HL-60/S4 treated with retinoic acid at 250 ng/mL for 4 days and 3 days (cell line): ENCODE data around the gene GPR63.
"Not testable (repeated sequence)": the region's sequence is repeated elsewhere in the genome, so short reads cannot be mapped to it uniquely, and the experiment has no call there.

Experiments used
- in situ Hi-C: fragments of 300-500 bp; cut with MboI; formaldehyde crosslinking; loops from 2 replicates; pipeline ENCODE4 v1.7.0; 2022; ENCODE audit warnings: low sequenced_read_pairs

Gene GPR63, protein sequence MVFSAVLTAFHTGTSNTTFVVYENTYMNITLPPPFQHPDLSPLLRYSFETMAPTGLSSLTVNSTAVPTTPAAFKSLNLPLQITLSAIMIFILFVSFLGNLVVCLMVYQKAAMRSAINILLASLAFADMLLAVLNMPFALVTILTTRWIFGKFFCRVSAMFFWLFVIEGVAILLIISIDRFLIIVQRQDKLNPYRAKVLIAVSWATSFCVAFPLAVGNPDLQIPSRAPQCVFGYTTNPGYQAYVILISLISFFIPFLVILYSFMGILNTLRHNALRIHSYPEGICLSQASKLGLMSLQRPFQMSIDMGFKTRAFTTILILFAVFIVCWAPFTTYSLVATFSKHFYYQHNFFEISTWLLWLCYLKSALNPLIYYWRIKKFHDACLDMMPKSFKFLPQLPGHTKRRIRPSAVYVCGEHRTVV

GRCh38 chr6:96837081-96837971, at the start of gene GPR63:
Gene GPR63 (minus strand): TSS chr6:96837477. CDS start chr6:96799731, 37,746 bp downstream.
- in situ Hi-C loops: no loop called here

GRCh38 chr6:96886519-96886918, 49.2 kb upstream of the GPR63 start:
- in situ Hi-C loops: no loop called here

DNA sequence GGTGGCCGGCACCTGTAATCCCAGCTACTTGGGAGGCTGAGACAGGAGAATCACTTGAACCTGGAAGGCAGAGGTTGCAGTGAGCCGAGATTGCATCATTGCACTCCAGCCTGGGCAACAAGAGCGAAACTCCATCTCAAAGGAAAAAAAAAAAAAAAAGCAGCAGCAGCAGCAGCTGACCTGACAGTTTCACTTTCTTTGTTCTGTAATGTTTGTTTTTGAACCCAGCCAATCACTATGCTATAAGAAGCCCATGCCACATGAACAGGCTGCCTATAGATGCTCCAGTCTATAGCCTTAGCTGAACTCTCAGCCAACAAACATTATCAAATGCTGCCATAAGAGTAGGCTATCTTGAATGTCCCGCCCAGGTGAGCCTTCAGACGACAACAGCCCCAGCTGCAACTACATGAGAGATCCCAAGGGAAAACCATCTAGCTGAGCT, 47.9 kb upstream of the GPR63 start:
- in situ Hi-C loops: not testable (repeated sequence)

DNA sequence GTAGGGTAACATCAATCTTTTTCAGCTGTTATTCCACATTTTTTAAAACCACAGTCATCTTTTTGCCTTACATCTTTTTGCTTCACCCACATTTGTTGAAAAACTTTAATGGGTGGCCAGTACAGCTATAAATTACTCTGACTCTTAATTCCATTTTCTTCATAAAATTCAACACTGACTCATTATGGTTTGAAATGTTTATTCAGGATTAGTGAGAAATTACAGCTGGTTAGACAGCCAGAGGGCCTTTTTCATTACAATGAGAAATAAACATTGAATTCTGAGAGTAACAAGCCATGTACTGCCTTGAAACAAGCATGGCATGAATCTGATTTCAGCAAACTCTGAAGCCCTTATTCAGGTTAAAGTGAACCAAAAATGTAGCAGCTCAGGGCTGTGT, 40.9 kb upstream of the GPR63 start:
- in situ Hi-C loops: no loop called here

- in situ Hi-C loops: no loop called here
These were observed 39.7 kb upstream of the GPR63 start for GRCh38 chr6:96876886-96877545.

GRCh38 chr6:96872976-96873375, 35.7 kb upstream of the GPR63 start:
- in situ Hi-C loops: no loop called here

DNA sequence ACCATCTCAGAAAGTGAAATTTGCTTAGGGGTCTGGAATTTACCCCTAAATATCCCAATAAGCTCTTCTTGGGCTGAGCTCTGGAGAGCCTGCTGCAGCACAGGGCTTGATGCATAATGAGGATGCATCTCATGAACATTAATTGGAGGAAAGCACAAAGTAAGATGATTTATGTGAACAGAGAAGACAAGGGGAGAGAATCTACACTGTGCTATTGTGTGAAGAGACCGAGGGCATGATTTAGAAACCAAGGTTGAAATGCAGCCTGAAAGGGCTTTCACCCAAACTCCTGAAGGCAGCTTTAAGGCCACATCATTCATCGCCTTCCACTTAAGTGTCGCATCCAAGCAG, 27.8 kb upstream of the GPR63 start:
- in situ Hi-C loops: no loop called here

- in situ Hi-C loops: no loop called here
These were observed 27.2 kb upstream of the GPR63 start for GRCh38 chr6:96864216-96865054.

DNA sequence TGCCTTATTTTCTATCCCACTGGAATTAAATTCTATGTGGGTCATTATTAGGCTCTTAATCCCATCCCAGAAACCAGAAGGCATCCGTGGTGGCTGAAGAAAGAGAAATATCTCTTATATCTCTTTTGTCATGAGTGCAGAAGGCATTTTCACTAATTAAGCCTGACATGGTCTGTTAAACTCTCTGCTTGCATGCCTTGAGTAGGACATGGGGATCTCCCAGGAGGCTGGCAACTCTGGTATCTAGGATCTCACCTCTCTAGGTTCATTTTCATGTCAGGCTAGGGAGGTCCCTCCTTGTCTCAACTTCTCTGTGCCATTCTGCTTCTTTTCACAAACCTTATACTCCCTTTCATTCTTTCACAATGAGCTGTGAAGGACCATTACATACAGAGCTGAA, 25.3 kb upstream of the GPR63 start:
- in situ Hi-C loops: no loop called here

GRCh38 chr6:96861588-96861987, 24.3 kb upstream of the GPR63 start:
- in situ Hi-C loops: no loop called here

DNA sequence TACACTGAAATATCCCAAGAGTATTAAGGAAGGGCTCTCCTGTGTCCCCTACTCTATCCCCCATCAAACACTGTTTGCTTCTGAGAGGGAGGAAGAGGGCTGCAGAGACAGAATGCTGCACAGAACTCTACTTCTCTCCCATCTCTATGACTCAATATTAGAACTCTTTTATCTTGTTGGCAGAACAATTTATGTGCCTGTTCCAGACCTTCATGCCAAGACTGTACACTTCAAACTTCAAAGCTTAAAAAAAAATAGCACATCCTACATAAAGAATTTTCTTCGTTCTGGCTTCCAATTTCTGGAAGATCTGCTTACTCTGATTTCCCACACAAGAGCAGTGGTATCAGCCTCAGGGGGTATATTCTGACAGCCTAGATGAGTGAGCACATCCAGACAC, 19.6 kb upstream of the GPR63 start:
- in situ Hi-C loops: no loop called here

- in situ Hi-C loops: no loop called here
These were observed 15.8 kb upstream of the GPR63 start for GRCh38 chr6:96853083-96853482.

- in situ Hi-C loops: no loop called here
These were observed 15.3 kb upstream of the GPR63 start for GRCh38 chr6:96852605-96853004.

DNA sequence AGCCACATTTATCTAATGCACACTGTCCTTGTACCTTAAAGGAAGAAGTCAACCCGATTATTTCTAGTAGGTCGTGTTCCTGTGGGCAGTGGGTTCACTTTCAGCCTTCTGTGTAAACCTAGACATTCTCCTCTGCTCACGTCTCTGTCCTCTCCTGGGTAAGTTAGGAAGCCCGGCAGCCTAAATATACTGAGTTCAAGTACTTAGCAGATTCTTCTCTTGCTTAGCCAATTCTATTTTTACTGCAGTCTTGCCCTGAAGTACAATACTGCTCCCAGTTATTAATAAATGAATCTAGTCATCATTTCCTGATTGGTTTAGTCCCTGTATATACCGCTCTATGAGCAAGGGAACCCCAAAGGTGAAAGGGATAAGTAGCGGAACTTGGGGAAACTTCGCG, 14.6 kb upstream of the GPR63 start:
- in situ Hi-C loops: no loop called here

DNA sequence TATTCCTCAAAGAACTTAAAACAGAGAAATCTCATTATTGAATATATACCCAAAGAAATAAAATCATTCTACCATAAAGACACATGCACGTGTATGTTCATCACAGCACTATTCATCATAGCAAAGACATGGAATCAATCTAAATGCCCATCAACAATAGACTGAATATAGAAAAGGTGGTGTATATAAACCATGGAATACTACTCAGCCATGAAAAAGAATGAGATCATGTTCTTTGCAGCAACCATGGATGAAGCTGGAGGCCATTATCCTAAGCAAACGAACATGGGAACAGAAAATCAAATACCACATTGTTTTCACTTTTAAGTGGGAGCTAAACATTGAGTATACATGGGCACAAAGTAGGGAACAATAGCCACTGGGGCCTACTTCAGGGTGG, 12.3 kb upstream of the GPR63 start:
- in situ Hi-C loops: no loop called here

GRCh38 chr6:96844530-96844929, 7.3 kb upstream of the GPR63 start:
- in situ Hi-C loops: no loop called here

GRCh38 chr6:96841345-96841744, 4.1 kb upstream of the GPR63 start:
- in situ Hi-C loops: no loop called here

- in situ Hi-C loops: no loop called here
These were observed 621 bp downstream of the GPR63 start for GRCh38 chr6:96836631-96837080.

GRCh38 chr6:96834070-96834469, 3.2 kb downstream of the GPR63 start:
- in situ Hi-C loops: no loop called here

DNA sequence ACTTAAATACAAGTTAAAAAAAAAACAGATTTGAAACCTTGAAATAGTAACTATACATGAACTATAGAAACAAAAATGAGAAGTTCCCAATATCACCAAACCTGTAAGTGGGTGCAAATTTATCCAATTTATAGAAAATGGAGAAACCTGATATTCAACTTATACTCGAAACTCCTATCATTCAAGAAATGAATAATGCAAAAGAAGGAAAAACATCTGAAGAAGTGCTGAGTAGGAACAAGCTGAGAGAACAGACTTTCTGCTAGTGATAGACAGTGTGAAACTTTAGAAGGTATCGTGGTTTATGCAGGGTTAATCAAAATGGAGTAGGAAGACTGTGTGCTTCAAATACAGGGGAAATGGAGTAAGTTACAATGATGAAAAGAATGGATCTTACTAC, 4.5 kb downstream of the GPR63 start:
- in situ Hi-C loops: no loop called here
